Raji (cell line): ENCODE results near the gene NFU1.

ENCODE experiments used
- POLR2A ChIP-seq: IDR thresholded peaks from 2 replicates; pipeline ENCODE4 v1.6.1; 2011; ENCODE audit warnings: low read depth, low read length, control low read depth; ENCODE audit not compliant: insufficient read depth

NFU1 gene

DNA sequence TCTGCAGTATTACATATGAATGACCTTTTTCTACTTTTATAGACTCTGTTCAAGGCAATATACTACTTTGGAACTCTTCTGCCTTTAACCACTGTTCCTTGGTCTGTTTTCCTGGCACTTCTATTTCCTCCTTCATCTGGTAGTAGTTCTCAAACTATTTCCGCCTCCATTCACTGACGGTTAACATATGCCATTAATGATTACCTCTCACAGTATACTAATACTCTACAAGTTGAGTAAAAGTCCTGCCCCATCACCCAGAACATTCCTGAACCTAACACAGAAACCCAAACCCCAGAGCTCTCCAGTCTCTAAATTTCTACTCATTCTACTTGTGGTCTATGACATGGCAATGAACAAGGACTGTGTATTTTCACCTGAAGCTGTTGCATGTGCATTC is 54.7 kb downstream of the NFU1 start:
- no peak for TF ChIP-seq POLR2A

- no peak for TF ChIP-seq POLR2A
These were observed 55.9 kb downstream of the NFU1 start for GRCh38 chr2:69381337-69381737.

GRCh38 chr2:69380072-69380917 is 56.9 kb downstream of the NFU1 start:
- no peak for TF ChIP-seq POLR2A

DNA sequence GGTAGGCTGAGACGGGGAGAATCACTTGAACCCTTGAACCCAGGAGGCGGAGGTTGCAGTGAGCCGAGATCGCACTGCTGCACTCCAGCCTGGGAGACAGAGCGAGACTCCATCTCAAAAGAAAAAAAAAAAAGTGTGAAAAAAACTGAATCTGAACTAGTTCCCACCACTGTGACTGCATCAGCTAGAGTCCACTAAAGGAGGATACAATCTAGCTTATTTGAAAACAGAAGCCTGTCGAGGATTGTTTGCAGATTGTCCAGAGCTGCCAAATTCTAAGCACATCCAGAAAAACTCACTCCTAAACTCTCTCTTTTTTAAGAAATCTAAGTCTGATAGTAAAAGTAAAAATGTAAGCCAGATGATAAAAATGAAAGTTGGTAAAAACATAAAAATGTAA is 60.8 kb downstream of the NFU1 start:
- TF ChIP-seq POLR2A, result no peak

- no peak for TF ChIP-seq POLR2A
These were observed 61.5 kb downstream of the NFU1 start for GRCh38 chr2:69375494-69376353.

DNA sequence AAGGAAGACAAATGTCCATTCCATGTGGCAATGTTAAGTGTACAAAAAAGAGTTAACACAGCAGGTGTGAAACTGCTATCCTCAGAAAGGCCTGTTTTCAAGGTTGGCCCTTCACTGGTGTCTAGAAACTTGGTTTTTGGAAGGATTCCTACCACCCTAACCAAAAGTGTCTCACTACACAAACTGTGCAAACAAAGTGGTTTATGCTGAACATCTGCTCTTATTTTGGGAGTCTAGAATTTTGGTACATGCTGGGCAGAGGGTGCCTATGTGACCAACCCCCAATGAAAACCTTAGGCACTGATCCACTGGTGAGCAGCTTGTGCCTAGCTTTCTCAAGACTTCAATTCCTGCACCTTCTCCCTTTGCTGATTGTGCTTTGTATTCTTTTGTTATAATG is 64.5 kb downstream of the NFU1 start:
- TF ChIP-seq POLR2A, result no peak

DNA sequence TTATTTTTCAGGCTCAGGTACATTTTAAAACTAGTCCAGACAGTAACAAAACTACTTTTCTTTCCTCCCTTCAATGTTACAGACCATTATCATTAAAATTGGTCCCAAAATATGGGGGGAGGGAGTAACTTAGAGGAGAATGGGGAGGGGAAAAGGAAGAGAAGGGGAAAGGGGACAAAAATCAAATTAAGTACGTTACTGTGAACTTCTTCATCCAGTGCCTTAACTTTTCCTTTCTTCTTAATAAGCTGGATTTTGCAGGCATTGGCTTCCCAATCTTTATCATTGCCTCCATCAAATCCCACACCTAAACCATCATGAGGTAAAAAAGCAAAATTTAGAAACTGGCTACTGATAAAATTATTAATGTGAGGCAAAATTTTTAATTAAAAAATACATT is 67.4 kb downstream of the NFU1 start:
- no peak for TF ChIP-seq POLR2A

DNA sequence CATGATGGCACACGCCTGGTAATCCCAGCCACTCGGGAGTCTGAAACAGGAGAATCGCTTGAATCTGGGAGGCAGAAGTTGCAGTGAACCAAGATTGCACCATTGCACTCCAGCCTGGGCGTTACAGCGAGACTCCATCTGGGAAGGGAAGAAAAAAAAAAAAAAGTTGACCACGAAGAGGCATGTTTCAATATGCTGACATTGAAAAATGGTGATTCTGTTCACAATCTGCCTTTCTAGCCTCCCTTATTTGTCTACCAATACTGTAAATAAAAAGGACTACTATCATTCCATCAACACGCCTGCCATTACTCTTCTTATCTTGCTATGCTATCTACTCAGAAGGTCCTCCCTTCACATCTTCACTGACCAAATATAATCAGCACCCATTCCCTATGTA is 68.6 kb downstream of the NFU1 start:
- no peak for TF ChIP-seq POLR2A

DNA sequence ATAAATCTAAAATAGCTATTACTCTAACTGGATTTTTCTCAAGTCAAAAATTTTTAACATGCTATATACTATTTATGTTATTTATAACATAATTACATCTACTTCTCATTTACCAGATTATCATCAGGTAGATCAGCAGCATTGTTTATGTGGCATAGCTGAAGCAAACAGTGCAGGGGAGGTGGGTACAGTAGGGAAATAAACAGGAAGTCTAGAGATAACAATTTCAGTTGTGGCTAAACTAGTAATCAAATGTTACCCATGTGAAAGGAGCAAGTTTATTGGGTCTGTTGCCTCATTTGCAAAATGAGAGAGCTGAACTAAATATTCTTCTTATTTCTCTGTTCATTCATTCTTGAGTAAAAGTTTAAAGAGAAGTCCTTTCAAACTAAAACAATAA is 77.9 kb downstream of the NFU1 start:
- no peak for TF ChIP-seq POLR2A

- TF ChIP-seq POLR2A, result no peak
These were observed 78.3 kb downstream of the NFU1 start for GRCh38 chr2:69358914-69359313.

GRCh38 chr2:69356471-69356870 is 80.8 kb downstream of the NFU1 start:
- TF ChIP-seq POLR2A, result no peak

GRCh38 chr2:69353360-69353759 is 83.9 kb downstream of the NFU1 start:
- TF ChIP-seq POLR2A, result no peak

- no peak for TF ChIP-seq POLR2A
These were observed 88.5 kb downstream of the NFU1 start for GRCh38 chr2:69348781-69349180.
